Activated naive CD4-positive, alpha-beta T cell treated with anti-CD3 and anti-CD28 coated beads, Interleukin-2, amount 50 U/mL, for 72 hours (primary cell): Measurements from ENCODE around the gene DLX4. TPM values are rescaled to one million over a fixed set of nuclear protein-coding genes. Genes with fewer than 3 reads are reported as not detected.

Experiments
- ATAC-seq, 2 donors: fragments of 150-1000 bp; cut with Tn5 transposase; 2 replicates each; pipeline ENCODE4 v1.10.0; 2021; ENCODE audit warnings: mild to moderate bottlenecking in 2 of 2, moderate library complexity in 2 of 2
- DNase-seq, 2 donors: peaks; one replicate each; pipeline ENCODE4 v3.0.0; 2021 to 2022; ENCODE audit warnings: low spot score in 2 of 2
- H3K27ac Mint-ChIP-seq, 2 donors: one replicate each; pipeline ENCODE4 v1.8.0; 2022; ENCODE audit warnings: mild to moderate bottlenecking in 2 of 2, mixed read lengths in 2 of 2
- H3K36me3 Mint-ChIP-seq, 2 donors: one replicate each; pipeline ENCODE4 v1.8.0; 2022; ENCODE audit warnings: mixed read lengths in 2 of 2
- H3K9me3 Mint-ChIP-seq, 2 donors: one replicate each; pipeline ENCODE4 v1.8.0; 2022; ENCODE audit warnings: mixed read lengths in 2 of 2
- total RNA-seq, 2 donors: library from RNA; stranded (reverse); gene quantifications; one replicate each; pipeline ENCODE4 v1.2.3, GENCODE V29; 2022

DLX4 gene
- total RNA-seq, 2 donors from 2014 or later: 0.27 to 0.56 TPM

DNA sequence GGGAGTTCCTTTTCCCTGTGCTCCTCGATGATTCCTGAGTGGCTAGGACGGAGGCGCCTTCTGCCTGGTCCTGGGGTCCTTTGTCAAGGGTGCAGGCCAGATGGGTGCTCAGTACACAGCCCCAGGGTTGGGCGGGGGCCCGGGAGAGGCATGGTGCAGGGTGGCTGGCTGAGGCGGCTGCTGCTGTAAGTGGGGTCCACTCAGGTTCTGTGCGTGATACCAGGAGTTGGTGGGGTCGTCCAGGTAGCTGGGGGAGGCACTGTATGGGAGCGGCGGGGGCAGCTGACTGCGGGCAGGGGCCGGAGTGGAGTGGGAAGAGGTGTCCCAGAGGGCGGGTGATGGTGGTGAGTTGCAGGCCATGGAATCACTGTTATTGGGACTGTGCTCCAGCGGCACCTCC, 22.4 kb downstream of the DLX4 start:
- ATAC-seq (no peak), DNase-seq (no peak)
- Mint-ChIP-seq H3K9me3 (no peaks in the 10 kb centered on the region), H3K36me3 (peaks cover 8 to 12% of the 10 kb centered on the region in 2 donors), H3K27ac (no peak overlapping the region)

- H3K27ac Mint-ChIP-seq: no peak overlapping the region
- H3K9me3 Mint-ChIP-seq: no peaks in the 10 kb centered on the region
- DNase-seq: no peak
- H3K36me3 Mint-ChIP-seq: peaks cover 8 to 12% of the 10 kb centered on the region in 2 donors
- ATAC-seq: no peak
These were observed 23.4 kb downstream of the DLX4 start for GRCh38 chr17:49992191-49992932.

DNA sequence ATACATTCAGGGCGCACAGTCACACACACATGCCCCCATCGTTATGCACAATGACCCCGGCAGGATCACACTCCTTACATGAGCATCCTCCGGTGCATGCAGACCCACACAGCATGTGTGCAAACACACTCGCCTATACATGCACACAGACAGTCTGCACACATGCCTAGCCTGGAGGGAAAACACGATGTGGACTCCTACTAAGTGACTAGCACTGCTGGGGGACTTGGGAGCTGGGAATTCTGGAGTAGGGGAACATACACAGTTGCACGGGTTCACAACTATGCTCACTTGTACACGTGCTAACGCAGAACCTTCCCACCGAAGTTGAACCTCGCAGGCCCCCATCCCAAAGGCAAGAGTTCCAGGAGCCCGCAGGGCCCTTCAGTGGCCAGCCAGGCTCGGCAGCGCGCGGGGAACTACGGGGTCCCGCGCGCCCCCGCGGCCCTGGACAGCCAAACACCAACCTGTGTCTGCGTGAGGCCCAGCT, 24.0 kb downstream of the DLX4 start:
- ATAC-seq (no peak), DNase-seq (no peak)
- H3K9me3 Mint-ChIP-seq: no peaks in the 10 kb centered on the region
- peaks cover 8 to 12% of the 10 kb centered on the region in 2 donors for H3K36me3 Mint-ChIP-seq
- no peak overlapping the region for H3K27ac Mint-ChIP-seq

DNA sequence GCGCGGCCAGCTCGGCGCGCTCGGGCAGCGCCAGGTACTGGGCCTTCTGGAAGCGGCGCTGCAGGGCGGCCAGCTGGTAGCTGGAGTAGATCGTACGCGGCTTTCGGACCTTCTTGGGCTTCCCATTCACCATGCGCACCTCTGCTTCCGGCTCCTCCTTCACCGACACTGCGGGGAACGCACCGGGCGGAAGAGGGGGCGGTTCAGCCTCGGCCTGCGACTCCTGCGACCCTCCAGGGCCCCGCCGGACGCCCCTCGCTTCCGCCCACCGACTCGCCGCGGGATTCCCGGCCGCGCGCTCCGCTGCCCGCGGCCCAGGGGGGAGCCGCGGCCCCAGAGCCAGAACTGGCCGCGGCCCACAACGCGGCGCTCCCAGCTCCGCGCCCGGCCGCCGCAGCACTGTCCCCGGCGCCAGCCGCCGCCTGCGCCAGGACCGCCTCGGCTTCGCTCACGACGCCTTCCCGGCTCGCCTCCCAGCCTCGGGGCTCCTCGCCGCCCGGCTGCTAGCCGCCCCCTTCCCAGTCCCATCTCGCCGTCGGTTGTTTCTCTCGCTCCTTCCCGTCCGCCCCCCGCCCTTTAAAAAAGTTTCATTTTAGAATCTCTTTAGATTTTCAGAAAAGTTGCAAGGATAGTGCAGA, 24.6 kb downstream of the DLX4 start:
- peaks cover 8 to 12% of the 10 kb centered on the region in 2 donors for H3K36me3 Mint-ChIP-seq
- H3K27ac Mint-ChIP-seq: no peak overlapping the region
- ATAC-seq (peak; percentile 14 to 39), DNase-seq (no peak)
- H3K9me3 Mint-ChIP-seq: no peaks in the 10 kb centered on the region

GRCh38 chr17:49994085-49995054, 25.4 kb downstream of the DLX4 start:
- H3K27ac Mint-ChIP-seq: peak overlapping the region in 1 of 2 donors; percentile 66
- H3K36me3 Mint-ChIP-seq: peaks cover 8 to 12% of the 10 kb centered on the region in 2 donors
- peak in 1 of 2 donors; percentile 14 for DNase-seq
- no peak for ATAC-seq
- H3K9me3 Mint-ChIP-seq: no peaks in the 10 kb centered on the region

- DNase-seq (peak in 1 of 2 donors; percentile 58), ATAC-seq (peak in 1 of 2 donors; percentile 29)
- Mint-ChIP-seq H3K27ac (peak within 1 kb of the TSS in 1 of 2 donors; percentile 66), H3K9me3 (no peaks in the 10 kb centered on the region), H3K36me3 (peaks cover 8 to 12% of the 10 kb centered on the region in 2 donors)
These were observed 26.2 kb downstream of the DLX4 start, which contains the start of gene DLX3 for GRCh38 chr17:49995055-49995738. Gene DLX3 (minus strand): TSS chr17:49995224. CDS start chr17:49994998, 226 bp downstream.

GRCh38 chr17:49996121-49996494, 27.1 kb downstream of the DLX4 start:
- DNase-seq (peak in 1 of 2 donors; percentile 12), ATAC-seq (no peak)
- no peaks in the 10 kb centered on the region for H3K9me3 Mint-ChIP-seq
- no peak overlapping the region for H3K27ac Mint-ChIP-seq
- peaks cover 8 to 12% of the 10 kb centered on the region in 2 donors for H3K36me3 Mint-ChIP-seq

- Mint-ChIP-seq H3K9me3 (no peaks in the 10 kb centered on the region), H3K27ac (no peak overlapping the region), H3K36me3 (peaks cover 8 to 12% of the 10 kb centered on the region in 2 donors)
- ATAC-seq: peak; percentile 31 to 53
- DNase-seq: peak; percentile 68 to 86
These were observed 27.7 kb downstream of the DLX4 start for GRCh38 chr17:49996495-49997300.

DNA sequence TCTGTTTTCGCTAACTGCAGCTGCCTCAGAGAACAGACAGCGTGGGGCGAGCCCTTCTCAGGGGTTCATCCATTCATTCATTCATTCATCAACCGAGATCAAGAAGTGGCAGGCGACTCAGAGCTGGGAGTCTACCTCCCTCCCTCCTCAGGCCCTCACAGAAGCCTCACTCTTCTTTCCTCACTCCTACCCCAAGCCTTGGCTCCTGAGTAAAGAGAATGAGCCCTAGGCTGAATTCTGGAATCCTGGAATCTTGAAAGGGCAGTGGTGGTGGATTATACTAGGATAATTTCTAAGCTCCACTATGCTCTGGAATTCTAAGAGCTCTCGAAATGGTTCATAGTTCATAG, 28.3 kb downstream of the DLX4 start:
- DNase-seq: no peak
- Mint-ChIP-seq H3K27ac (no peak overlapping the region), H3K9me3 (no peaks in the 10 kb centered on the region), H3K36me3 (peaks cover 8 to 12% of the 10 kb centered on the region in 2 donors)
- no peak for ATAC-seq

DNA sequence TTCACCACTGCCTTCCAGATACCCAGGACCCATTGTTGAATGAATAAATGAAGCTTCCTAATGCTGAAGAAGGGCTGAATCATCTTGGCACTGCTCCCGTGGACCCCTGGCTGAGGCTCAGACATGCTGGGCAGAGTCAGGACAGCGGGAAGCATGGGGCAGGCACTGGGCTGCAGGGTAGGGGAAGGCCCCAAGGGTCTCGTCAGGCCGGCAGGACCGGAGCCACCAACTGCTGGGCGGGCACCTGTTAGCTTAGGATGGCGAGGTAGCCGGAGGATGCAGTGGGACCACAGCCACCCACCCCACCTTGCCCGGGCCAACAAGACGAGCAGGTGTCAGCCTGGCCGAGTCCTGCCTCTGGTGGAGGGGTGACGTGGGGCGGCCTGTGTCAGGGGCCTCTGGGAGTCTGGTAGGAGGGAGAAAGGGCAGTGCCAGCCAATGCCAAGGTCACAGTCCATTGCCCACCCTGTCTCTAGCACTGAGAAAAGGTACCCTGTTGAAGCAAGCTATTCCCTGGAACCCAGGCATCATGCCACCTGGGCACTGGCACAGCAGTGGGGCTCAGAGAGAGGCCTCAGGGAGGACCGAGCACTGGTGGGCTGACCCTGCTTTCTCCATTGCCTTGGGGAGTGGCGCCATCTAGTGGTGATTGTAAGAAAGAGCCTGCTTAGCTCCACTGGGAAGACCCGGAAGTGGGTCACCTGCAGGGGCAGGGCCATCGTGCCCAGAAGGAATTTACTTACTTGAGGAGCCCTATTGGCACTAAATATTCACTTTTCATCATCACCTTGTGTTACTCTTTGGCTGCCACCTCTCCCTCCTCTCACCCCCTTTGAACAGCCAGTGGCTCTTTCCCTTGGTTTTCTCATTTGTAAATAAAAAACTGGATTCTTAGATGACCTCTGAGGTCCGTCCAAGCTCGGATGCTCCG, 29.0 kb downstream of the DLX4 start:
- peak; percentile 79 to 92 for DNase-seq
- no peaks in the 10 kb centered on the region for H3K9me3 Mint-ChIP-seq
- peak; percentile 87 to 93 for ATAC-seq
- peaks cover 8 to 12% of the 10 kb centered on the region in 2 donors for H3K36me3 Mint-ChIP-seq
- no peak overlapping the region for H3K27ac Mint-ChIP-seq

DNA sequence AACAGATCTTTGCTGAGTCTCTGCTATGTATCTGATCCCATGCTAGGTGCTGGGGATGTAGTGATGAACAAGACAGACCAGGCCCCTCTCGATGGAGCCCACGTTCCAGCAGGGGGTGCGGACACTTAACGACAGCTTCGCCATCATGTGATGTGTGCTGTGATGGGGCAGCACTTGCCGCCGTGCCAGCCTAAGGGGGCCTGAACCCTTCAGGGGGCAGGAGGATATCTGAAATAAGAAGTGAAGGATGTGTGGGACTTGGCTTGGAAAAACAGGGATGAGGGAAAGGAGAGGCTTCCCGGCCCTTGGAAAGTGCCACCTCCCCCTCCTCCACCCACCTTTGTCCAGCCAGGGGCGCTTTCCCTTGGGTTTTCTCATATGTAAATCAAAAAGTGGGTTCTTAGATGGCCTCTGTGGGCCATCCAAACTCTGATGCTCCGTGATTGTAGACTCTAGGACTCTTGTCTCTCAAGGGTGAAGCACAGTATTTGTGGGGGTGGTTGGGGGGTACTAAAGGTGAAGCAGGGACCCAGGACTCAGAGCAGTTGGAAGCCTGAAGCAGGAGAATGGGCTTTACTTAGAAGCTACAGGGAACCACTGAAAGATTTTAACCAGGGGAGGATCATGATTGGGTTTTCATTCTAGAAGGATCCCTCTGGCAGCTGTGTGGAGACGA, 30.0 kb downstream of the DLX4 start:
- Mint-ChIP-seq H3K27ac (no peak overlapping the region), H3K9me3 (no peaks in the 10 kb centered on the region), H3K36me3 (peaks cover 8 to 10% of the 10 kb centered on the region in 2 donors)
- DNase-seq (no peak), ATAC-seq (no peak)

DNA sequence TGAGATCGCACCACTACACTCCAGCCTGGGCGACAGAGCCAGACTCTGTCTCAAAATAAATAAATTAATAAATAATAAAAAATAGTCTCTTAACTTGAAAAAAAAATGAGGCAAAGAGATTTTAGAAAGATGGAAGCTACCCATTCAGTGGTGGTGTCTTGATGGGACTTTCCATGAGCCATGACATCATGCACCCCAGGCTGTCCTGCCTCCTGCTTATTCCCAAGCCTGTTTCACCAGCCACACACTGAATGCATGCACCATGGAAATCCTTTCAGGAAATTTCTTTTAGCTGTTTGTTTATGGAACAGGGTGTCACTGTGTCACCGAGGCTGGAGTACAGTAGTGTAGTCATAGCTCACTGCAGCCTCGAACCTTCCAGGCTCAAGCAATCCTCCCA, 34.9 kb downstream of the DLX4 start:
- peaks cover 2 to 4% of the 10 kb centered on the region in 2 donors for H3K9me3 Mint-ChIP-seq
- H3K36me3 Mint-ChIP-seq: no peaks in the 10 kb centered on the region
- no peak overlapping the region for H3K27ac Mint-ChIP-seq
- ATAC-seq (no peak), DNase-seq (no peak)

- Mint-ChIP-seq H3K36me3 (peaks cover 6 to 7% of the 10 kb centered on the region in 2 donors), H3K27ac (no peak overlapping the region), H3K9me3 (peaks cover 12 to 23% of the 10 kb centered on the region in 2 donors)
- DNase-seq: no peak
- ATAC-seq: no peak
These were observed 40.3 kb downstream of the DLX4 start for GRCh38 chr17:50009282-50009681.

DNA sequence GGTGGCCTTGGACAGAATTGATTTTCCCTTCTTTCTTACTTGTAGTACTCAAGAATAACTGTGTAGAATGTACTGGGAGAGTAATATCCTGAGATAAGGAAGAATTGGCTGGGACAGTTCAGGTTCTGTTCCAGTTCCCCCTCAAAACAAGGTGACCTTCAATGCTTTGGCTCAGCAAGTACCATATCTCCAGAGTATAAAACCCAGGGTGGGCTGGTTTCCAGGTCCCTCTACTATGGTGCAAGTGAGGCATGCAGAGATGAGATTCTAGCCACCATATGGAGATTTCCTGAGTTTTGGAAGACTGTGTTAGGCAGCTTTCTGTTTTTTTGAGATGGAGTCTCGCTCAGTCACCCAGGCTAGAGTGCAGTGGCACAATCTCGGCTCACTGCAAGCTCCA, 44.1 kb downstream of the DLX4 start:
- Mint-ChIP-seq H3K27ac (no peak overlapping the region), H3K9me3 (peaks cover 19 to 33% of the 10 kb centered on the region in 2 donors), H3K36me3 (peaks cover 11 to 13% of the 10 kb centered on the region in 2 donors)
- ATAC-seq (no peak), DNase-seq (no peak)
